WERI-Rb-1 (cell line): Measurements from ENCODE around the gene ELF5.
A peak's percentile ranks its signal among the peaks of the same experiment; 100 is the strongest.

Experiments
- DNase-seq: peaks from one replicate; pipeline ENCODE4 v3.0.0-alpha.2; 2020
- H3K27ac ChIP-seq: fragments of 250-450 bp; sonication (Bioruptor Pico); 2 replicates; pipeline ENCODE4 v1.5.1; 2020; ENCODE audit warnings: mild to moderate bottlenecking, moderate library complexity
- H3K27me3 ChIP-seq: fragments of 250-450 bp; sonication (Bioruptor Pico); 2 replicates; pipeline ENCODE4 v1.5.1; 2021; ENCODE audit warnings: mild to moderate bottlenecking, low read depth, moderate library complexity; ENCODE audit not compliant: insufficient read depth, severe bottlenecking
- H3K36me3 ChIP-seq: fragments of 250-450 bp; sonication (Bioruptor Pico); 2 replicates; pipeline ENCODE4 v1.5.1; 2020; ENCODE audit warnings: mild to moderate bottlenecking, moderate library complexity
- H3K4me3 ChIP-seq: 2 replicates; pipeline ENCODE4 v1.5.1; 2011; ENCODE audit warnings: low read depth, mild to moderate bottlenecking, control low read depth, low read length
- H3K9me3 ChIP-seq: fragments of 250-450 bp; sonication (Bioruptor Pico); 2 replicates; pipeline ENCODE4 v1.5.1; 2021; ENCODE audit warnings: mild to moderate bottlenecking, moderate library complexity; ENCODE audit not compliant: severe bottlenecking
- TF ChIP-seq, protein P1 (sequence below): IDR thresholded peaks from 2 replicates; pipeline ENCODE4 v1.5.1; 2011; ENCODE audit warnings: low read depth, mild to moderate bottlenecking, control low read depth, inconsistent platforms, low read length

The ELF5 gene

GRCh38 chr11:34495239-34495723 is 18.3 kb downstream of the ELF5 start:
- Histone ChIP-seq H3K36me3 (no peaks in the 10 kb centered on the region), H3K27ac (no peak overlapping the region), H3K27me3 (no peaks in the 10 kb centered on the region), H3K9me3 (no peaks in the 10 kb centered on the region), H3K4me3 (no peak overlapping the region)
- TF ChIP-seq, protein P1, sequence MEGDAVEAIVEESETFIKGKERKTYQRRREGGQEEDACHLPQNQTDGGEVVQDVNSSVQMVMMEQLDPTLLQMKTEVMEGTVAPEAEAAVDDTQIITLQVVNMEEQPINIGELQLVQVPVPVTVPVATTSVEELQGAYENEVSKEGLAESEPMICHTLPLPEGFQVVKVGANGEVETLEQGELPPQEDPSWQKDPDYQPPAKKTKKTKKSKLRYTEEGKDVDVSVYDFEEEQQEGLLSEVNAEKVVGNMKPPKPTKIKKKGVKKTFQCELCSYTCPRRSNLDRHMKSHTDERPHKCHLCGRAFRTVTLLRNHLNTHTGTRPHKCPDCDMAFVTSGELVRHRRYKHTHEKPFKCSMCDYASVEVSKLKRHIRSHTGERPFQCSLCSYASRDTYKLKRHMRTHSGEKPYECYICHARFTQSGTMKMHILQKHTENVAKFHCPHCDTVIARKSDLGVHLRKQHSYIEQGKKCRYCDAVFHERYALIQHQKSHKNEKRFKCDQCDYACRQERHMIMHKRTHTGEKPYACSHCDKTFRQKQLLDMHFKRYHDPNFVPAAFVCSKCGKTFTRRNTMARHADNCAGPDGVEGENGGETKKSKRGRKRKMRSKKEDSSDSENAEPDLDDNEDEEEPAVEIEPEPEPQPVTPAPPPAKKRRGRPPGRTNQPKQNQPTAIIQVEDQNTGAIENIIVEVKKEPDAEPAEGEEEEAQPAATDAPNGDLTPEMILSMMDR, result no peak
- no peak for DNase-seq

- TF ChIP-seq, protein P1, result no peak
- Histone ChIP-seq H3K27me3 (no peaks in the 10 kb centered on the region), H3K36me3 (no peaks in the 10 kb centered on the region), H3K9me3 (no peaks in the 10 kb centered on the region), H3K4me3 (no peak overlapping the region), H3K27ac (no peak overlapping the region)
- DNase-seq, result no peak
Observed at GRCh38 chr11:34493926-34494595, 19.5 kb downstream of the ELF5 start.

GRCh38 chr11:34493468-34493867 is 20.1 kb downstream of the ELF5 start:
- no peaks in the 10 kb centered on the region for H3K36me3 ChIP-seq
- DNase-seq, result no peak
- no peak overlapping the region for H3K27ac ChIP-seq
- TF ChIP-seq, protein P1, result no peak
- no peaks in the 10 kb centered on the region for H3K27me3 ChIP-seq
- H3K4me3 ChIP-seq, result no peak overlapping the region
- no peaks in the 10 kb centered on the region for H3K9me3 ChIP-seq

GRCh38 chr11:34492806-34493414 is 20.7 kb downstream of the ELF5 start:
- TF ChIP-seq, protein P1, result peak; percentile 36; the same call in 1 of the 2 replicates
- no peak overlapping the region for H3K4me3 ChIP-seq
- no peaks in the 10 kb centered on the region for H3K9me3 ChIP-seq
- H3K27me3 ChIP-seq, result no peaks in the 10 kb centered on the region
- no peak overlapping the region for H3K27ac ChIP-seq
- no peaks in the 10 kb centered on the region for H3K36me3 ChIP-seq
- peak; percentile 68 for DNase-seq

- Histone ChIP-seq H3K4me3 (no peak overlapping the region), H3K9me3 (no peaks in the 10 kb centered on the region), H3K27ac (no peak overlapping the region), H3K36me3 (no peaks in the 10 kb centered on the region), H3K27me3 (no peaks in the 10 kb centered on the region)
- no peak for DNase-seq
- TF ChIP-seq, protein P1, result no peak
Observed at GRCh38 chr11:34490304-34490703, 23.3 kb downstream of the ELF5 start.
